Measurements from ENCODE around the gene SH3GL3.

Gene SH3GL3

DNA sequence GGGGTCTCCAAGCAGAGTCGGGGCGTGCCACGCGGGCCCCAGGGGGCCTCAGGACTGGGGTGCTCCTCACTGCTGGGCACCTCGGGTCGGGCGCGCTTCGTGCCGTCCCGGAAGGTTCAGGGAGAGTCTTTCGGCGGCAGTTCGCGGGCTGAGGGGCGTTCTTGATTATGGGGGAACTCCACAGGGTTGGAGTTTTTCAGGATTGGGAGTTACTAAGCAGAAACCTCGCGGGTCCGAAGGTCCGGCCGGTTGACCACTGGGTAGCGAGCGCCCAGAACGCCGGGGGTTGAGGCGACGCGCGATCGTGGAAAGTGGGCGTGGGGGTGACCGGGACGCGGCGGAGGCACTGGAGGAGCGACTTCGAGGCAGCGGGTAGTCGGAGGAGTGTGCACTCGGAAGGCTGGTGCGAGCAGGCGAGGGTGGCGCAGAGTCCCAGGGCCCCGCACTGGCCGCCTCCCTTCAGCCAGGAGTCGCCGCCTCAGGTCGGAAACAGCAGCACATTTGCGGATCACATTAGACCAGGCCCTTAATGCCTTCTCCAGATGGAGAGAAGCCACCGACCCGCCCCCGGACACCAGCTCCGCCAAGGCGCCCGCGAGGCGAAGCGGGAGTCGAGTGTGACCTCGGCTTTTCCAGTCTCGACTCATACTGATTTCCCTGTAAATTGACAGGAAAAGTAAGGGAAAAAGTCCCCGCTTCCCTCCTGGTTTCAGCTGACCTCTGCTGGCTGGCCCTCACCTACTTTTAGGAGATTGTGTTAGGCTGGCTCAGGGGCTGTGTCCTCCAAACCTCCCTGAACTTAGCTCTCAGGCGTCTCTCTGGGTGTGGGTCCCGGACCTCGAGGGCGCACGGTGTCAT, 207.5 kb downstream of the SH3GL3 start:
- Histone ChIP-seq H3K9me3 (ENCODE audit: control insufficient read depth, insufficient read depth, low read length) (no peaks in the 10 kb centered on the region), H3K36me3 (ENCODE audit: insufficient read depth, low read length) (no peaks in the 10 kb centered on the region), H3K9ac (ENCODE audit: low read depth, low read length) (peak overlapping the region; percentile 82), H3K4me1 (ENCODE audit: insufficient read depth, low read length) (no peaks in the 10 kb centered on the region; the same call in 1 of the 2 replicates)

DNA sequence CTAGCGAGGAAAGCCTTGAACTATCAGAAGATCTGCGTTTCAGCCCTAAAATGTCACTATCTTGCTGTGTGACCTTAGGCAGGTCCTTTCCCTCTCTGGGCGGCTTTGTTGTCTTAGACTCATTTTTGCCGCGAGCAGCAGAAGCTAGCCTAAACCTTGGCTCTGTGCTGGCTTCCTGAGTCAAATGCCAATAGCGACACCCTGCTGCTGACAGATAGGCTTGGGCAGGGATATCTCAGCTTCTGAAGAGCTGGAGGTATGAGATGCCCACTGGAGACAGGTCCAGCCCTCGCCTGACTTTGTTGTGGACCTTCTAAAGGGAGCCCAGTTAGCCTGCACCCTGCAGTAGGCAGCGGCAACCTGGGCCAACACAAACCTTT, 208.1 kb downstream of the SH3GL3 start:
- peak overlapping the region; percentile 82; the same call in 1 of the 2 replicates for H3K9ac ChIP-seq (ENCODE audit: low read depth, low read length)
- H3K9me3 ChIP-seq (ENCODE audit: control insufficient read depth, insufficient read depth, low read length) = no peaks in the 10 kb centered on the region

GRCh38 chr15:83656192-83656591, 209.1 kb downstream of the SH3GL3 start:
- no peaks in the 10 kb centered on the region for H3K36me3 ChIP-seq (ENCODE audit: insufficient read depth, low read length)
- H3K4me1 ChIP-seq (ENCODE audit: insufficient read depth, low read length) = no peaks in the 10 kb centered on the region; the same call in 1 of the 2 replicates
- H3K9ac ChIP-seq (ENCODE audit: low read depth, low read length) = no peak overlapping the region
- H3K9me3 ChIP-seq (ENCODE audit: control insufficient read depth, insufficient read depth, low read length) = no peaks in the 10 kb centered on the region

More for the DNA sequence above, 208.1 kb downstream of the SH3GL3 start:
- no peaks in the 10 kb centered on the region; the same call in 1 of the 2 replicates for H3K4me1 ChIP-seq (ENCODE audit: insufficient read depth, low read length)
- no peaks in the 10 kb centered on the region for H3K36me3 ChIP-seq (ENCODE audit: insufficient read depth, low read length)

DNA sequence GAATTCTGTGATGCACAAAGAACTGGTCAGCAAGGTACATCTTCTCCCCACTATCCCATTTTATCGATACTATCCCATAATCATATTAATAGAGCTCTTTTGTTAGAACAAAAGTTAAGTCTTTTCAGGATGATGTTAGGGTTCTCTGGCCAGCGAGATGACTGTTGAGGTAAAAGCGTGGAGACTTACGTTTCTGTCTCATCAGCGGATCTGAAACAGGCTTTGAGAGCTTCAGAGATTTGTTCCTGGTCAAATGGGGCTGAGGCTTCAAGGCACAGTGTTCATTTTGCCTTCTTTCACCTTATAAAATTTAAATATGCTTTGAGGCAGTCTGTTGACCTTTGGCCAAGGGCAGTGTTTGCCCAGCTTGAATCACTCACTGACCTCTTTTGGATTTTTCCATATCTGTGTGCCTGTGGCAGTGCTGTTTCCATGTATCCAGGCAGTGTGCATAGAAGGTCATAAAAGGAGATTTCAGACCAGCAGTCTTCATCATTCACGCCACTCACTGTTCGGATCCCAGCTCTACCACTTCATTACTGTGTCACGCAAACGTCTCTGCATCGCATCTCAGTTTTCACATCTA, 209.9 kb downstream of the SH3GL3 start:
- Histone ChIP-seq H3K9me3 (ENCODE audit: control insufficient read depth, insufficient read depth, low read length) (no peaks in the 10 kb centered on the region), H3K4me1 (ENCODE audit: insufficient read depth, low read length) (no peaks in the 10 kb centered on the region; the same call in 1 of the 2 replicates), H3K36me3 (ENCODE audit: insufficient read depth, low read length) (no peaks in the 10 kb centered on the region), H3K9ac (ENCODE audit: low read depth, low read length) (no peak overlapping the region)

DNA sequence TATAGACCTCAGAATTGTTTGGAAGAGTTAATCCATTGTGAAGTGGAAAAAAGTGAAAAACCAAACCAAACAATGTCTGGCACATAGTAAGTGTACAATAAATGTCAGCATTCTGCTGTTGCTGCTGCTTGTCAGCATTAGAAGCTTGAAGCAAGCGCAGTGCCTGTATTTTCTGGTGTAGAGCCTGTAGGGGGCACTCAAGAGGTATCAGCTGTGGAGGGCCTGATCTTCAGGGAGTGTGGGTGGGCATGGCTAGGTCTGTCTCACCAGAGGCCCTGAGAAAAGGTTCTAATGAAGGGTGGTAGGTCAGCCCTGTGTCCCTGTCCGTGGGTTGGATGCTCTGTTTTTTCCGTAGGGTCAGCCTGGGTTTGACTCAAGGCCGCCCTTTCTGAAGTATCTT, 210.4 kb downstream of the SH3GL3 start:
- no peaks in the 10 kb centered on the region for H3K9me3 ChIP-seq (ENCODE audit: control insufficient read depth, insufficient read depth, low read length)
- no peak overlapping the region for H3K9ac ChIP-seq (ENCODE audit: low read depth, low read length)
- H3K4me1 ChIP-seq (ENCODE audit: insufficient read depth, low read length) = no peaks in the 10 kb centered on the region; the same call in 1 of the 2 replicates
- no peaks in the 10 kb centered on the region for H3K36me3 ChIP-seq (ENCODE audit: insufficient read depth, low read length)

- no peaks in the 10 kb centered on the region; the same call in 1 of the 2 replicates for H3K4me1 ChIP-seq (ENCODE audit: insufficient read depth, low read length)
- no peak overlapping the region for H3K9ac ChIP-seq (ENCODE audit: low read depth, low read length)
- no peaks in the 10 kb centered on the region for H3K9me3 ChIP-seq (ENCODE audit: control insufficient read depth, insufficient read depth, low read length)
- H3K36me3 ChIP-seq (ENCODE audit: insufficient read depth, low read length) = no peaks in the 10 kb centered on the region
Measured at GRCh38 chr15:83658430-83659416, 211.6 kb downstream of the SH3GL3 start.

GRCh38 chr15:83659417-83659812, 212.3 kb downstream of the SH3GL3 start:
- H3K4me1 ChIP-seq (ENCODE audit: insufficient read depth, low read length) = no peaks in the 10 kb centered on the region; the same call in 1 of the 2 replicates
- no peaks in the 10 kb centered on the region for H3K9me3 ChIP-seq (ENCODE audit: control insufficient read depth, insufficient read depth, low read length)
- no peak overlapping the region for H3K9ac ChIP-seq (ENCODE audit: low read depth, low read length)
- no peaks in the 10 kb centered on the region for H3K36me3 ChIP-seq (ENCODE audit: insufficient read depth, low read length)

GRCh38 chr15:83665480-83665879, 218.3 kb downstream of the SH3GL3 start:
- no peaks in the 10 kb centered on the region for H3K36me3 ChIP-seq (ENCODE audit: insufficient read depth, low read length)
- no peaks in the 10 kb centered on the region for H3K4me1 ChIP-seq (ENCODE audit: insufficient read depth, low read length)
- no peaks in the 10 kb centered on the region for H3K9me3 ChIP-seq (ENCODE audit: control insufficient read depth, insufficient read depth, low read length)
- no peak overlapping the region for H3K9ac ChIP-seq (ENCODE audit: low read depth, low read length)

Data from ES-I3 (cell line).